SK-N-SH (cell line): ENCODE measurements around the gene SDK1. TPM values are rescaled to one million over a fixed set of nuclear protein-coding genes. Genes with fewer than 3 reads are reported as not detected.
"Not testable (repeated sequence)": the region's sequence is repeated elsewhere in the genome, so short reads cannot be mapped to it uniquely, and the experiment has no call there.

Experiments used
- CTCF ChIA-PET: fragments of 300-600, 350-600 bp; formaldehyde crosslinking; extraction: SDS; loops from one replicate; lab custom pipeline; 2021; lab: Yijun Ruan, JAX
- POLR2A ChIA-PET: fragments of 350-600 bp; sonication (Branson Sonifier 250); formaldehyde crosslinking; extraction: SDS; loops from one replicate; lab custom pipeline; 2020; ENCODE audit warnings: antibody characterized with exemption, inconsistent platforms; lab: Yijun Ruan, JAX
- DNase-seq: peaks from one replicate; pipeline ENCODE4 v3.0.0; 2012
- H2AFZ ChIP-seq: fragments of 200-600 bp; sonication (generic); 2 replicates; pipeline ENCODE4 v1.8.1; 2016; ENCODE audit warnings: antibody characterized with exemption, mild to moderate bottlenecking, low read depth
- H3F3A ChIP-seq: fragments of 200-600 bp; sonication (generic); replicated peaks from 2 replicates; pipeline ENCODE3; 2016; ENCODE audit warnings: antibody characterized with exemption, mild to moderate bottlenecking; ENCODE audit not compliant: insufficient read depth
- H3K27ac ChIP-seq, 2 experiments: fragments of 200-500 bp in 1 of 2; fragments of 200-600 bp in 1 of 2; sonication (Bioruptor generic) in 1 of 2; sonication (generic), shearing (Covaris generic) in 1 of 2; 2 replicates each; pipeline versions ENCODE4 v1.5.1 to v1.6.1; 2014 to 2016; ENCODE audit warnings: low read depth in 2 of 2, inconsistent platforms in 1 of 2, low read length in 1 of 2, mild to moderate bottlenecking in 1 of 2, mixed read lengths in 1 of 2
- H3K27me3 ChIP-seq: fragments of 200-600 bp; sonication (generic), shearing (Covaris generic); 2 replicates; pipeline ENCODE4 v1.6.1; 2016; ENCODE audit warnings: mixed run types; ENCODE audit not compliant: insufficient read depth
- H3K36me3 ChIP-seq, 2 experiments: fragments of 200-500 bp in 1 of 2; fragments of 200-600 bp in 1 of 2; sonication (Bioruptor generic) in 1 of 2; sonication (generic) in 1 of 2; replicated peaks in 1 of 2; 2 replicates each; pipeline versions ENCODE3 to v1.5.1; 2014 to 2016; ENCODE audit warnings: low read length in 1 of 2, mild to moderate bottlenecking in 1 of 2; ENCODE audit not compliant: insufficient read depth in 2 of 2, control insufficient read depth in 1 of 2
- H3K4me1 ChIP-seq, 2 experiments: fragments of 200-500 bp in 1 of 2; fragments of 200-600 bp in 1 of 2; sonication (Bioruptor generic) in 1 of 2; sonication (generic), shearing (Covaris generic) in 1 of 2; 2 replicates each; pipeline versions ENCODE4 v1.5.1 to v1.6.1; 2014 to 2016; ENCODE audit warnings: low read depth in 1 of 2, low read length in 1 of 2, mixed run types in 1 of 2; ENCODE audit not compliant: insufficient read depth in 2 of 2, control insufficient read depth in 1 of 2
- H3K4me2 ChIP-seq: fragments of 200-600 bp; sonication (generic), shearing (Covaris generic); 2 replicates; pipeline ENCODE4 v1.6.1; 2017; ENCODE audit warnings: mixed run types
- H3K4me3 ChIP-seq, 2 experiments: fragments of 200-500 bp in 1 of 2; fragments of 200-600 bp in 1 of 2; sonication (Bioruptor generic) in 1 of 2; sonication (generic), shearing (Covaris generic) in 1 of 2; 2 replicates each; pipeline versions ENCODE4 v1.5.1 to v1.8.1; 2014 to 2016; ENCODE audit warnings: low read depth in 2 of 2, inconsistent platforms in 1 of 2, low read length in 1 of 2, mild to moderate bottlenecking in 1 of 2, mixed read lengths in 1 of 2, moderate library complexity in 1 of 2
- H3K79me2 ChIP-seq: fragments of 200-600 bp; sonication (generic); 2 replicates; pipeline ENCODE4 v1.8.1; 2017; ENCODE audit warnings: mild to moderate bottlenecking; ENCODE audit not compliant: insufficient read depth
- H3K9ac ChIP-seq: fragments of 200-600 bp; sonication (generic); 2 replicates; pipeline ENCODE4 v1.6.1; 2017; ENCODE audit warnings: mixed run types
- H3K9me2 ChIP-seq: fragments of 200-600 bp; sonication (generic); 2 replicates; pipeline ENCODE4 v1.6.1; 2017; ENCODE audit warnings: mixed run types
- H3K9me3 ChIP-seq: fragments of 200-600 bp; sonication (generic); 2 replicates; pipeline ENCODE4 v1.6.1; 2017; ENCODE audit warnings: mixed run types, mild to moderate bottlenecking, moderate library complexity
- H4K20me1 ChIP-seq: fragments of 200-600 bp; sonication (generic); 2 replicates; pipeline ENCODE4 v1.6.1; 2017; ENCODE audit warnings: mild to moderate bottlenecking, mixed run types; ENCODE audit not compliant: insufficient read depth
- CTCF ChIP-seq: fragments of 200-600 bp; sonication (generic); IDR thresholded peaks from 2 replicates; pipeline ENCODE4 v1.6.1; 2017; ENCODE audit warnings: antibody characterized with exemption, mild to moderate bottlenecking, moderate library complexity
- ELF1 ChIP-seq: IDR thresholded peaks from 2 replicates; pipeline ENCODE4 v1.4.0; 2012
- EZH2phosphoT487 ChIP-seq: fragments of 200-600 bp; sonication (generic); IDR thresholded peaks from 2 replicates; pipeline ENCODE4 v1.6.1; 2017; ENCODE audit warnings: low read depth, mixed run types, mild to moderate bottlenecking, antibody characterized with exemption, moderate library complexity, borderline replicate concordance
- FOSL2 ChIP-seq: IDR thresholded peaks from 2 replicates; pipeline ENCODE4 v1.4.0; 2012; ENCODE audit warnings: low read depth, mild to moderate bottlenecking, moderate library complexity, borderline replicate concordance
- GABPA ChIP-seq: IDR thresholded peaks from 2 replicates; pipeline ENCODE4 v1.4.0; 2012; ENCODE audit warnings: low read depth, mild to moderate bottlenecking
- JUND ChIP-seq: IDR thresholded peaks from 2 replicates; pipeline ENCODE4 v1.4.0; 2012
- MEF2A ChIP-seq: IDR thresholded peaks from 2 replicates; pipeline ENCODE4 v1.4.0; 2012; ENCODE audit warnings: low read depth, borderline replicate concordance
- PBX3 ChIP-seq: IDR thresholded peaks from 2 replicates; pipeline ENCODE4; 2012
- POLR2AphosphoS5 ChIP-seq: IDR thresholded peaks from 2 replicates; pipeline ENCODE4 v1.6.1; 2012; ENCODE audit warnings: low read depth, low read length
- RCOR1 ChIP-seq: fragments of 150-350 bp; IDR thresholded peaks from 2 replicates; pipeline ENCODE4 v1.6.1; 2017; ENCODE audit warnings: antibody characterized with exemption, low read length
- REST ChIP-seq: IDR thresholded peaks from 2 replicates; pipeline ENCODE4 v1.6.1; 2012; ENCODE audit warnings: mild to moderate bottlenecking, low read depth, low read length, moderate library complexity
- RXRA ChIP-seq: IDR thresholded peaks from 2 replicates; pipeline ENCODE4 v1.4.0; 2012; ENCODE audit warnings: low read depth, mild to moderate bottlenecking, borderline replicate concordance
- TCF12 ChIP-seq: IDR thresholded peaks from 2 replicates; pipeline ENCODE4 v1.4.0; 2012
- TEAD4 ChIP-seq: IDR thresholded peaks from 2 replicates; pipeline ENCODE4 v1.4.0; 2012; ENCODE audit warnings: mild to moderate bottlenecking, borderline replicate concordance; ENCODE audit not compliant: insufficient read depth
- USF1 ChIP-seq: IDR thresholded peaks from 2 replicates; pipeline ENCODE4 v1.4.0; 2012; ENCODE audit warnings: low read depth, borderline replicate concordance
- YY1 ChIP-seq: IDR thresholded peaks from 2 replicates; pipeline ENCODE4 v1.4.0; 2012; ENCODE audit warnings: low read depth, mild to moderate bottlenecking
- WGBS: methylation state at CpG from one replicate; pipeline ENCODE4 v1.1.6; 2017; ENCODE audit warnings: low lambda C conversion rate; 5-methylcytosine and 5-hydroxymethylcytosine counted together
- polyA plus RNA-seq, 3 experiments: library from polyadenylated mRNA; depleted of rRNA; stranded (reverse); fragments of >200 nt; gene quantifications; 2 replicates each; pipeline ENCODE4 v1.2.3, GENCODE V29; 2012

The SDK1 gene
- polyA plus RNA-seq, 1 of the 3 experiments (the other 2 are of a cell fraction) = 1.2 TPM

GRCh38 chr7:3705258-3705657 is 404.2 kb downstream of the SDK1 start:
- Histone ChIP-seq H2AFZ (no peak overlapping the region), H3K9me2 (0 out of 2 replicates have a peak, but pooled peaks cover 4% of the 10 kb centered on the region), H3K27ac (no peak overlapping the region), H3K4me2 (no peak overlapping the region), H3K4me1 (no peaks in the 10 kb centered on the region; a peak in 1 of 4 replicates), H3K9me3 (no peaks in the 10 kb centered on the region), H3F3A (no peaks in the 10 kb centered on the region), H3K9ac (no peak overlapping the region), H3K36me3 (no peaks in the 10 kb centered on the region), H3K79me2 (no peaks in the 10 kb centered on the region), H3K4me3 (no peak overlapping the region), H3K27me3 (no peaks in the 10 kb centered on the region), H4K20me1 (no peaks in the 10 kb centered on the region)
- no peak for TF ChIP-seq EZH2phosphoT487
- TF ChIP-seq ELF1 = no peak
- no peak for TF ChIP-seq JUND
- no peak for TF ChIP-seq GABPA
- TF ChIP-seq POLR2AphosphoS5 = no peak
- no peak for TF ChIP-seq RXRA
- TF ChIP-seq USF1 = no peak
- TF ChIP-seq MEF2A = no peak
- no peak for TF ChIP-seq TEAD4
- TF ChIP-seq TCF12 = no peak
- no peak for DNase-seq
- POLR2A ChIA-PET = no interaction called here
- CTCF ChIA-PET = no interaction called here
- 48% methylated on average over 1 of the region's 1 CpG for WGBS

- H3K9me3 ChIP-seq, CTCF ChIA-PET, H3K27me3 ChIP-seq, H3K27ac ChIP-seq, POLR2A ChIA-PET, H3K4me3 ChIP-seq, H2AFZ ChIP-seq, DNase-seq, H3K36me3 ChIP-seq, H3K9me2 ChIP-seq, H3F3A ChIP-seq, H3K4me2 ChIP-seq, H3K9ac ChIP-seq, H3K4me1 ChIP-seq, H4K20me1 ChIP-seq, H3K79me2 ChIP-seq: not testable (repeated sequence)
- 51% methylated on average over 2 of the region's 2 CpGs for WGBS
Measured at GRCh38 chr7:3706091-3706490, 405.0 kb downstream of the SDK1 start.

GRCh38 chr7:3710122-3710521 is 409.1 kb downstream of the SDK1 start:
- ChIA-PET CTCF (interaction anchor here (1.2 kb wide), 1 partner anchor 13 kb away, joined by 3 read pairs; no protein-coding TSS in a partner anchor), POLR2A (no interaction called here)
- Histone ChIP-seq H4K20me1 (no peaks in the 10 kb centered on the region), H3K36me3 (no peaks in the 10 kb centered on the region), H2AFZ (no peak overlapping the region), H3K4me1 (peaks cover 0 to 2% of the 10 kb centered on the region in 2 experiments; a peak in 1 of 4 replicates), H3K79me2 (no peaks in the 10 kb centered on the region), H3K27me3 (no peaks in the 10 kb centered on the region), H3K27ac (no peak overlapping the region), H3F3A (no peaks in the 10 kb centered on the region), H3K9me3 (0 out of 2 replicates have a peak, but pooled peaks cover 4% of the 10 kb centered on the region), H3K4me3 (no peak overlapping the region), H3K9me2 (0 out of 2 replicates have a peak, but pooled peaks cover 4% of the 10 kb centered on the region), H3K4me2 (no peak overlapping the region), H3K9ac (no peak overlapping the region)
- WGBS = 32% methylated on average over 1 of the region's 1 CpG
- DNase-seq = no peak
- TF ChIP-seq YY1 = no peak
- no peak for TF ChIP-seq FOSL2
- TF ChIP-seq PBX3 = no peak
- no peak for TF ChIP-seq RXRA
- no peak for TF ChIP-seq TEAD4
- TF ChIP-seq REST = no peak
- TF ChIP-seq MEF2A = no peak
- no peak for TF ChIP-seq RCOR1
- no peak for TF ChIP-seq CTCF
